ENCODE results near the gene NCAPG2.
A peak's percentile ranks its signal among the peaks of the same experiment; 100 is the strongest.

NCAPG2 gene

GRCh38 chr7:158704524-158705233, at the start of gene NCAPG2:
Gene NCAPG2 (minus strand): TSS chr7:158704804. CDS start chr7:158701899, 2,905 bp downstream.
- DNase-seq: peak; percentile 97

GRCh38 chr7:158753900-158754299, 49.3 kb upstream of the NCAPG2 start:
- no peak for DNase-seq

GRCh38 chr7:158751751-158752150, 47.1 kb upstream of the NCAPG2 start:
- no peak for DNase-seq

GRCh38 chr7:158751199-158751598, 46.6 kb upstream of the NCAPG2 start:
- no peak for DNase-seq

GRCh38 chr7:158750702-158751101, 46.1 kb upstream of the NCAPG2 start:
- no peak for DNase-seq

- DNase-seq: no peak
Measured at GRCh38 chr7:158749396-158749795, 44.8 kb upstream of the NCAPG2 start.

GRCh38 chr7:158748335-158748734, 43.7 kb upstream of the NCAPG2 start:
- DNase-seq: no peak

- DNase-seq: no peak
Measured at GRCh38 chr7:158747408-158747807, 42.8 kb upstream of the NCAPG2 start.

GRCh38 chr7:158746957-158747356, 42.4 kb upstream of the NCAPG2 start:
- no peak for DNase-seq

GRCh38 chr7:158745057-158745715, 40.6 kb upstream of the NCAPG2 start:
- DNase-seq: no peak

- DNase-seq: no peak
Measured at GRCh38 chr7:158744070-158744469, 39.5 kb upstream of the NCAPG2 start.

- no peak for DNase-seq
Measured at GRCh38 chr7:158743219-158743618, 38.6 kb upstream of the NCAPG2 start.

GRCh38 chr7:158742065-158742821, 37.6 kb upstream of the NCAPG2 start:
- no peak for DNase-seq

- DNase-seq: no peak
Measured at GRCh38 chr7:158741294-158741666, 36.7 kb upstream of the NCAPG2 start.

- DNase-seq: no peak
Measured at GRCh38 chr7:158740657-158741293, 36.2 kb upstream of the NCAPG2 start.

GRCh38 chr7:158740013-158740656, 35.5 kb upstream of the NCAPG2 start:
- no peak for DNase-seq

GRCh38 chr7:158738841-158739240, 34.2 kb upstream of the NCAPG2 start:
- DNase-seq: no peak

GRCh38 chr7:158737064-158737695, 32.6 kb upstream of the NCAPG2 start:
- no peak for DNase-seq

- no peak for DNase-seq
Measured at GRCh38 chr7:158735935-158736334, 31.3 kb upstream of the NCAPG2 start.

- DNase-seq: no peak
Measured at GRCh38 chr7:158734861-158735260, 30.3 kb upstream of the NCAPG2 start.

- DNase-seq: no peak
Measured at GRCh38 chr7:158733775-158734494, 29.3 kb upstream of the NCAPG2 start.

GRCh38 chr7:158733220-158733519, 28.6 kb upstream of the NCAPG2 start:
- no peak for DNase-seq
